ENCODE measurements around the gene ELAVL3. TPM values are rescaled to one million over a fixed set of nuclear protein-coding genes. Genes with fewer than 3 reads are reported as not detected.

The ELAVL3 gene
- total and polyA plus RNA-seq, 12 donors, result 0.11 to 5.4 (median 1.2) TPM; not detected in 3

GRCh38 chr19:11495885-11496284, 15.0 kb upstream of the ELAVL3 start:
- peaks cover 0 to 3% of the 10 kb centered on the region in 2 donors for H3K36me3 ChIP-seq (replicated peaks in 1 of 2)

GRCh38 chr19:11495481-11495880, 14.6 kb upstream of the ELAVL3 start:
- Histone ChIP-seq H3K4me3 (no peak overlapping the region), H3K9me3 (replicated peaks in 1 of 3) (no peaks in the 10 kb centered on the region), H3K27me3 (no peaks in the 10 kb centered on the region), H3K4me1 (replicated peaks in 1 of 2) (peaks cover 20 to 26% of the 10 kb centered on the region in 2 donors), H3K27ac (peak overlapping the region in 4 of 5 donors; percentile 64 to 84 (median 81)), H3K36me3 (replicated peaks in 1 of 2) (peaks cover 0 to 3% of the 10 kb centered on the region in 2 donors)
- intact Hi-C loops (cut with DNase I), result no loop called here
- WGBS, 4 donors, result 47 to 50% (median 48%) methylated on average over 9 to 10 of the region's 10 CpGs
- DNase-seq, result peak; percentile 76 to 92 (median 88)
- peak in 1 of 2 donors; percentile 27 for TF ChIP-seq POLR2A (IDR thresholded peaks at IDR 0.05)
- TF ChIP-seq CTCF (IDR thresholded peaks at IDR 0.05), result no peak

More at GRCh38 chr19:11495885-11496284, 15.0 kb upstream of the ELAVL3 start:
- 78 to 89% (median 84%) methylated on average over 11 to 22 of the region's 22 CpGs for WGBS, 4 donors
- intact Hi-C loops (cut with DNase I), result no loop called here
- H3K9me3 ChIP-seq (replicated peaks in 1 of 3), result no peaks in the 10 kb centered on the region
- no peak for DNase-seq
- TF ChIP-seq POLR2A (IDR thresholded peaks at IDR 0.05) (no peak), CTCF (IDR thresholded peaks at IDR 0.05) (no peak)
- H3K27ac ChIP-seq, result peak overlapping the region in 4 of 5 donors; percentile 64 to 84 (median 81)
- H3K4me3 ChIP-seq, result no peak overlapping the region
- H3K27me3 ChIP-seq, result no peaks in the 10 kb centered on the region
- peaks cover 20 to 26% of the 10 kb centered on the region in 2 donors for H3K4me1 ChIP-seq (replicated peaks in 1 of 2)

GRCh38 chr19:11494634-11495285, 13.9 kb upstream of the ELAVL3 start:
- no peaks in the 10 kb centered on the region for H3K9me3 ChIP-seq (replicated peaks in 1 of 3)
- 56 to 80% (median 74%) methylated on average over 11 to 27 of the region's 27 CpGs for WGBS, 4 donors
- H3K27me3 ChIP-seq, result no peaks in the 10 kb centered on the region
- peak overlapping the region in 4 of 5 donors; percentile 64 to 84 (median 81) for H3K27ac ChIP-seq
- no peak overlapping the region for H3K4me3 ChIP-seq
- intact Hi-C loops (cut with DNase I), result no loop called here
- DNase-seq, result peak in 6 of 7 donors; percentile 63 to 76 (median 69)
- H3K36me3 ChIP-seq (replicated peaks in 1 of 2), result peaks cover 0 to 3% of the 10 kb centered on the region in 2 donors
- peaks cover 20 to 26% of the 10 kb centered on the region in 2 donors for H3K4me1 ChIP-seq (replicated peaks in 1 of 2)
- TF ChIP-seq POLR2A (IDR thresholded peaks at IDR 0.05), result no peak
- TF ChIP-seq CTCF (IDR thresholded peaks at IDR 0.05), result no peak

- Histone ChIP-seq H3K36me3 (replicated peaks in 1 of 2) (peaks cover 0 to 3% of the 10 kb centered on the region in 2 donors), H3K4me1 (replicated peaks in 1 of 2) (peaks cover 0 to under 1% of the 10 kb centered on the region in 2 donors), H3K27me3 (no peaks in the 10 kb centered on the region), H3K9me3 (replicated peaks in 1 of 3) (no peaks in the 10 kb centered on the region), H3K27ac (no peak overlapping the region), H3K4me3 (no peak overlapping the region)
- WGBS, 4 donors, result 86 to 96% (median 91%) methylated on average over 5 to 7 of the region's 7 CpGs
- TF ChIP-seq CTCF (IDR thresholded peaks at IDR 0.05), result no peak
- TF ChIP-seq POLR2A (IDR thresholded peaks at IDR 0.05), result no peak
- DNase-seq, result no peak
- intact Hi-C loops (cut with DNase I), result no loop called here
These were observed 8.5 kb upstream of the ELAVL3 start for GRCh38 chr19:11489378-11489777.

Data from adrenal gland (tissue), 12 donors.